ENCODE data around the gene KPNA6.

The KPNA6 gene

DNA sequence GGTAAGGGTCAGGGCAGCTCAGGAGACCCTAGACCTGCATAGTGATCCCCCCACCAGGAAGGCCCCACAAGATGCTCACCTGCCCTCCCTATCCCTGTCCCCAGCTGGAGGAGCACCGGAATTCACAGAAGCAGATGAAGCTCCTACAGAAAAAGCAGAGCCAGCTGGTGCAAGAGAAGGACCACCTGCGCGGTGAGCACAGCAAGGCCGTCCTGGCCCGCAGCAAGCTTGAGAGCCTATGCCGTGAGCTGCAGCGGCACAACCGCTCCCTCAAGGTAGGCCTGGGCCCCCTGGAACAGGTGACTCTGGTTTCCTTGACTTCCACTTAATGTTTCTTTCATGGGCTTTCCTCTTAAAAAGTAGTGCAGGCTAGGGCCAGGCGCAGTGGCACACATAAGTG lies 80.0 kb downstream of the KPNA6 start:
- DNase-seq (ENCODE audit: low spot score) = no peak

DNA sequence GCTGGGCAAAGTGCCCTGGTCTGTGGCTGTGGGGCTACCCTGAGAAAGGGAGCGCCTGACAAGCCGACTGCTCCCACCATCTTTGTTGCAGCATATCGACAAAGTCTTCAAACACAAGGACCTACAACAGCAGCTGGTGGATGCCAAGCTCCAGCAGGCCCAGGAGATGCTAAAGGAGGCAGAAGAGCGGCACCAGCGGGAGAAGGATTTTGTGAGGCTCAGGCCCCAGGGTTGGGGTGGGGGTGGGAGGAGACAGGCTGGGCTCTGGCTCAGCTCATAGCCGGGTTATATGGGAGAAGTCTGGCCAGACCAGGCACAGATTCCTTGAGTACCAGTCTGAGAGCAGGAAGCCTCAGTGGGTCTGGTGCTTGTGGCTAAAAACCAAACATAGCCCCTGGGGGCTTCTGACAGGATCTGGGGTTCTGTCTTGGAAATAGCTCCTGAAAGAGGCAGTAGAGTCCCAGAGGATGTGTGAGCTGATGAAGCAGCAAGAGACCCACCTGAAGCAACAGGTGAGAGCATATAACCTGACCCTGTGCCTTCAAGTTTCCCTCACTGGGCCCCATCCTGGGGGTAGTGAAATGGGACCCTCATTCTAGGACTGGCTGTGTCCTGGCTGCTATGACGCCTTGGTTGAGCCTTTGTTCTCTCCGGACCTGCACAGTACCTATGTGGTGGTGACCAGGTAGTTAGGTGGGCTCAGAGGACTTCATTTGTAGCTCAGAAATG lies 84.5 kb downstream of the KPNA6 start:
- DNase-seq (ENCODE audit: low spot score) = no peak

DNA sequence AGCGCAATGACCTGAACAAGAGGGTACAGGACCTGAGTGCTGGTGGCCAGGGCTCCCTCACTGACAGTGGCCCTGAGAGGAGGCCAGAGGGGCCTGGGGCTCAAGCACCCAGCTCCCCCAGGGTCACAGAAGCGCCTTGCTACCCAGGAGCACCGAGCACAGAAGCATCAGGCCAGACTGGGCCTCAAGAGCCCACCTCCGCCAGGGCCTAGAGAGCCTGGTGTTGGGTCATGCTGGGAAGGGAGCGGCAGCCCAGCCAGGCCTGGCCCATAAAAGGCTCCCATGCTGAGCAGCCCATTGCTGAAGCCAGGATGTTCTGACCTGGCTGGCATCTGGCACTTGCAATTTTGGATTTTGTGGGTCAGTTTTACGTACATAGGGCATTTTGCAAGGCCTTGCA lies 87.1 kb downstream of the KPNA6 start:
- no peak for DNase-seq (ENCODE audit: low spot score)

DNA sequence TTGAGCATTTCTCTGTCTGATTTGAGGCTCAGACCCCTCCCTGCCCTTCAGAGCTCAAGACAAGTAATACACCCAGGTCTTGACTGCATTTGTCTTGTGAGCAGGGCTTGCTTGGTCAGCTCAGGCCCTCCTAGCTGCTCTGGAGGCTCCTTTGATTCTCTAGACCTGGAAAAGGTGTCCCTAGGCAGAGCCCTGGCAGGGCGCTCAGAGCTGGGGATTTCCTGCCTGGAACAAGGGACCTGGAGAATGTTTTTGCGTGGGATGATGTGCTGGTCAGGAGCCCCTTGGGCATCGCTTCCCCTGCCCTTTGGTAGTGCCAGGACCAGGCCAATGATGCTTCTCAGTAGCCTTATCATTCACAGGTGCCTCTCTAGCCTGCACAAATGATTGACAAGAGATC lies 87.7 kb downstream of the KPNA6 start:
- no peak for DNase-seq (ENCODE audit: low spot score)

DNA sequence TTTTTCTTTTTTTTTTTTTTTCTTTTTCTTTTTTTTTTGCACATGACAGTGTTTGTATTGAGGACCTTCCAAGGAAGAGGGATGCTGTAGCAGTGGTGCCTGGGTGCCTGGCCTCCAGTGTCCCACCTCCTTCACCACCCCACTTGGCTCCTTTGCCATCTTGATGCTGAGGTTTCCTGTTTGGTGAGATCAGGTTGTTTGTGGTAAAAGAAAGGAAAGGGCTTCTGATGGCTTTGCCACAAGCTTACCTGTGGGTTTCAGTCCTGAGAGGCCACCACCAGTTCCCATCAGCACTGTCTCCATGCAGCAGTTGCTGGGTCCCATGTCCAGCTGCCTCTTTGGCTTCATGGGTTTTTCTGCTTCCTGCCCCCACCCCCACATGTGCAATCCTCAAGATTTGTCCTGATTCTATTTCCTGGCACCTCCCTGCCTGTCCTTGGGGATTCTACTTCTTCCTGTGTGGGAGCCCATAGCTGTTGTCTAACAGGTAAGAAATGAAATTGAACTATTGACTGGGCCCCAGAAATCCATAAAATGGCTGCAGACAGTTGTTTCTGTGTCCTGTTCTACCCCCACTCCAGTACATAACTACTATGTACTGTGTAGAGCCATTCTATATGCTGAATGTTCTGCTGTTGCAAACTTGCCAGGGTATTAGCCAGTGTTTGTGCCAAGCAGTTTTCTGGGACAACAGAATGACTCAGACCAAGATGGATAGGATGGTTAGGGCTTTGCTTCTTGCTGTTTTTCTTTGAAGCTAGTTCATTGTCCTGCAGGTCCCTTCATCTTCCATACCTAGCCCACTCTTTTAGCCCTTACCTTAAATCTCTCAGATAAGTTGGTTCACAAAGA lies 88.3 kb downstream of the KPNA6 start:
- no peak for DNase-seq (ENCODE audit: low spot score)

DNA sequence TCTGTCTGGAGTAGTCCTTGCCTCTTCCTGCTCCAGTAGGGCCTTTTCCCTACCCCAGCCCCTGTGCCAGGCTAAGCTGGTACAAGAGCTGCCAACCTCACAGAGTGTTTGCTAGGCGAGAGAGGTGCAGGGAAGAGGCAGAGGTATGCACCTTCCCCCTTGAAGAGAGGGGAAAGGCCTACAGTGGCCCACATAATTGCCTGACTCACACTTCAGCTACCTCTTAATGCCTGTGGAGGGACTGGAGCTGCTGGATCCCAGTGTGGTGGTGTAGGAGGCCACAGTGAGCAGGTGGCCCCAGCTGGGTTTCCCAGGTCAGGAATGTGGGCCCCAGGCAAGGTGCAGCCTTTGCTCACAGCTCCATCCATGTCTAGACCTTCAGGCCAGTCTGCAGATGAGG lies 89.2 kb downstream of the KPNA6 start:
- DNase-seq (ENCODE audit: low spot score) = no peak

DNA sequence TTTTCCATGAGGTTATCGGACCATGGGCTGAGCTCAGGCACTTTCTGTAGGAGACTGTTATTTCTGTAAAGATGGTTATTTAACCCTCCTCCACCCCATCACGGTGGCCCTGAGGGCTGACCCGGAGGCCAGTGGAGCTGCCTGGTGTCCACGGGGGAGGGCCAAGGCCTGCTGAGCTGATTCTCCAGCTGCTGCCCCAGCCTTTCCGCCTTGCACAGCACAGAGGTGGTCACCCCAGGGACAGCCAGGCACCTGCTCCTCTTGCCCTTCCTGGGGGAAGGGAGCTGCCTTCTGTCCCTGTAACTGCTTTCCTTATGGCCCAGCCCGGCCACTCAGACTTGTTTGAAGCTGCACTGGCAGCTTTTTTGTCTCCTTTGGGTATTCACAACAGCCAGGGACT lies 90.0 kb downstream of the KPNA6 start:
- DNase-seq (ENCODE audit: low spot score) = no peak

DNA sequence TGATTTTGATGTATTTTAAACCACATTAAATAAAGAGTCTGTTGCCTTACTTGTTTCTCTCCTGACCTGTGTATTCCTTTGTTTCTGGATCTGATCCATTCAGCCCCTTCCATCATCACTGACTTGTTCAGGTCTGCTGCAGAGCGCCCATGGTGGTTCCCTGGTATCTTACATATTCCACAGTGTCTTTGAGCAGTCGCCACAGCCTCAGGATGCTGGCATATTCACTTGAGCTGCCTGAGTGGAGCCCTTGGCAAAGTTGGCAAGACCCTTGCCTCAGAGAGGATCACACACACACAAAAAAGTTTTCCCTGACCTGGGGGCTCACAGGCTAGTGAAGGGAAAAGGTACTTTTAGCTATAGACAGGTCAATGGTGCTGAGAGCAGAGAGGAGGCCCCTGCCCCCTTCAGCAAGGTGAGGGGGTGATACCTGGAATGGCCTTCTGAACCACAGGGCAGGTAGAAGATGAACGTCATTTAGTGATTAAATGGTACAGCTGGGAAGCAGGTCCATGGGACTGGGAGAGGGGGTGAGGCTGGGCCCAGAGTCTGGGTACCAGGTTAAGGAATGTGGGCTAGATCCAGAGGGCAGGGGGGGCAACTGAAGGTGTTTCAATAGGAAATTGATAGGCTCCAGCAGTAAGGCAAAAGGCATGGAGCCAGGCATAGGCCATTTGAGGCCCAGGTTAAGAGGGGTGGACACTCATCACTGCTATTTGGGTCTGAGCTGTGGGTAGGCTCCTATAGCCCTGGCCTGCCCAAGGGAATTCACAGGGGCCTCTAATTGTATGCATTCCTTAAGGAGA lies 90.6 kb downstream of the KPNA6 start:
- no peak for DNase-seq (ENCODE audit: low spot score)

DNA sequence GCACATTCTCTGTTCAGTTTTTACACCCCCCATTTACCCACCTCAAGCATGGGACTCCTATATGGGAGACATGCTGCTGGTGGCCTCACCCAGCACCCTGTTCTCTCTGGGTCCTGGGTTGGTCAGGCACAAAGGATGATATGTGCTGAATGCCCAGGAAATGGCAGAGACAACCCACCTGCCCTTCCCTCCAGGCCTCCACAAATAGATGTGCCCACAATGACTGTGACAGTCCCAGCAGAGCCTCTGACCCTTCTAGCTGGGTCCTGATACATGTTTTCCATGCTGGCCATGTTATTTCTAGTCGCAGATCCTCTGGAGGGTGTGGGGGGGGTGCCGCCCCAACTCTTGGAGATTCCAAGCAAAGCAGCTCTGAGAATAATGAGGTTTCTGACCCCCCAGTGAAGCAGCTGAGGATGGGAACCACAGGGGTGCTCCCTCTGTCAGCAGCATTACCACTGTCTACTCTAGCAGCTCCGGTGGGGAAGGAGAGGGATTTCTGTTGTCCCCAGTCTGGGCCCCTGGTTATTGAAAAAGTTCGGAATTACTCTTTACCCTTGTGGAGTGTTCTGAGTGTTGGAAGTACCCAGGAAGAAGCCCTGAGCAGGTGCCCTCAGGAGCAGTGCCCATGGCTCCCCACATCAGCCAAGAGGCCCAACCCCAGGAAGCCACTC lies 91.3 kb downstream of the KPNA6 start:
- no peak for DNase-seq (ENCODE audit: low spot score)

DNA sequence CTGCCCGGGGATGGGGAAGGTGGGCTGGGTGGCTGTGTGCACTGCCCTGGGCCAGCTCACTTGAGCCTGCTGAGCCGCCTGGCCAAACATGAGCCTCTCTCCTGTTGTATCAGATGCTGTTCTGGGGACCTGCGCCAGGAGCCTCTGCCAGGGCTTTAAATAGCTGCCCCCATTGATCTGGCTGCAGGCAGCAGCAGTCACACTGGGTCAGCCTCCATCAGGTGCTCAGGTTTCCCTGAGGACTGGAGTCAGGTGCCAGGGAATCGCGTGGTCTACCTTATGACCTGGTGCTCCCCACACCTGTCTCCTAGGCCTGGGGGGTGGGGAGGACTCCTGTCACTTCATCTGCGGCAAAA lies 91.8 kb downstream of the KPNA6 start:
- DNase-seq (ENCODE audit: low spot score) = no peak

DNA sequence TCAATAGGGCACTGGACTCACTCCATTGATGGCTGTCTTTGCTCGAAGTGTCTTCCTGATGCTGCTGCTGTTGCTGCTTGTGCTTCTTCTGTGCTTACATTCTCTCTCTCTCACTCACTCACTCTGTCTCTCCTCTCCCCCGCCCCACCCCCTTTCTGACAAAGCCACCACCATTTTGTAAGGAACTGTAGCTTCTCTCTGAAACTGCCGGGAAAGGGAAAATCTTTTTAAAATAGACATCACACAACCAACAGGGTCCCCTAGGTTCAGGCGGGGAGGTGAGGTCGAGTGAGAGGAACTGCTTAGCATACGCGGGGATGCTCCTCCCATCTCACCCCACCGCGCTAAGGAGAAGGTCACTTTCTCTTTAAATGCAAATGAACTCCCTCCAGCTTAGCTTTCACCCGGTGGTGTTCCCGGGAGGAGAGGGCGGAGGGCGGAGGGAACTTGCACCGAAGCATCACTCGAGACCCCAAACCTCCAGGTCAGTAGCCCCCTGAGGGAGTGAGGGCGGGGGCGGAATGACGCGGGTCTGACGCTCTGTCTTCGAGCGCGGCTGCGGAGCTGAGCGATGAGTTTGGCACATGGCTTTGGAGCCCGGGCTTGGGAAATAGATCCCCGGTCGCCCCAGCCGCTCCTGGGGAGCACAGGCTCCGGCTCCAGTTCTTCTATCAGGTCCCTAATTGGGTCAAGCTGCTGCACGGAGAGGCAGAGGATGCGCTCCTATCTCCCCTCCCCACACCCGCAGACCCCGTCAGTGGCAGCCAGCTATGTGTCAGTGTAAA lies 92.6 kb downstream of the KPNA6 start, which contains the start of gene CCDC28B:
TSS of gene CCDC28B (plus strand) at position 370 of the 785 bp plus-strand sequence. CDS start 1,341 bp downstream, outside the sequence.
- peak; percentile 62 for DNase-seq (ENCODE audit: low spot score)

DNA sequence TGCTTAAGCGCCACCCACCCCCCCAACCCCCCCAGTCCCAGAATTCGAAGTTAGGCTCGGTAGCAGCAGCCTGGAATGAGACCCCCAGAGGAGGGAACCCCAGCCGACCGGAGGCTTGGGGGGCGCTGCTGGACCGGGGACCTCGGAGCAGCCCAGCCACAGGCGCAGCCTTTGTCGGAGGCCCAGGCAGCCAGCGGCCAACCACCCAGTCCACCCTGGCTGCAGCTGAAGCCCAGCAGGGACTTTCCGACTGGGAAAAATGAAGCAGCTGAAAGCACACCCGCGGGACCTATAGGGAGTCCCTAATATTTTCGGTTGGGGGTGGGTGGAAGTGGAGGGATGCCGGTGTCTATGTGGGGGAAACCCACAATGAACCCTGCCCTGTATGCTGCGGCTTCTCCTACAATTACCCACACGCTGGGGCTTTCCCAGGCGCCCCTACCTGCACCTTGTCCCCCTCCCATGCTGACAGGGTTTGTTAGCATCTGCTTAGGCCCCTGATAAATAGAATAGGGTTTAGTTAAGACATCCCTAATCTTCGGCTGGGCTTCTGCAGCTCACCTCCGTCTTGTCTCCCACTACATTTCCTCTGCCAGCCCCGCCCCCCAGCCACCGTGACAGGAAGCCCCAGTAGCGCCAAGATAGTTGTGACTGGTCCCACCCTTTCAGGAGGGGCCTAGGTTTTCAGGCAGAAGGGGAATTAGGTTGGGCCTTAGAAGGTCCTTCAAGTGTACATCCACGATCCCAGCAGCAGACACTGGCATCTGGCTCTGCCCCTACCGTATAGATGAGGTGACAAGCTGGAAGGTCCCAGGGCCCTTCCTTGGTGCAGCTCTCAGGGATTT lies 93.4 kb downstream of the KPNA6 start:
- no peak for DNase-seq (ENCODE audit: low spot score)

DNA sequence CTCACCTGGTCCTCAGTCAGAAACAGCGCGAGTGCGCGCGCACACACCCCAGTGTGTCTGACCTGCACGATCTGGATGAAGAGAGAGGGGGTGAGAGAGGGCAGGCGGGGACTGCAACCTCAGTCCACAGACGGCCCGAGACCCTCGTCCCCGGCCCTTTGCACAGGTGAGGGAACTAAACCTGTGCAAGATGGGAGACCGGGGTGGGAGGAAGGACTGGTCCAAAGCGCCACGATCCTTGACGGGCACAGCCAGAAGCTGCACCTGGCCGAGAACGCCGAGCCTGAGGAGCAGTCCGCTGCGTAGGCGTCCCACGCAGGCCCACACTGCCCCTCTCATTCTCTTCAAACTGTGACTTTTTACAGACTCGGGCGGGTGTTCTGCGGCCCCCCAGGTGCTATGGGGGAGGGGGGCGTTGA lies 97.1 kb downstream of the KPNA6 start:
- DNase-seq (ENCODE audit: low spot score) = no peak

DNA sequence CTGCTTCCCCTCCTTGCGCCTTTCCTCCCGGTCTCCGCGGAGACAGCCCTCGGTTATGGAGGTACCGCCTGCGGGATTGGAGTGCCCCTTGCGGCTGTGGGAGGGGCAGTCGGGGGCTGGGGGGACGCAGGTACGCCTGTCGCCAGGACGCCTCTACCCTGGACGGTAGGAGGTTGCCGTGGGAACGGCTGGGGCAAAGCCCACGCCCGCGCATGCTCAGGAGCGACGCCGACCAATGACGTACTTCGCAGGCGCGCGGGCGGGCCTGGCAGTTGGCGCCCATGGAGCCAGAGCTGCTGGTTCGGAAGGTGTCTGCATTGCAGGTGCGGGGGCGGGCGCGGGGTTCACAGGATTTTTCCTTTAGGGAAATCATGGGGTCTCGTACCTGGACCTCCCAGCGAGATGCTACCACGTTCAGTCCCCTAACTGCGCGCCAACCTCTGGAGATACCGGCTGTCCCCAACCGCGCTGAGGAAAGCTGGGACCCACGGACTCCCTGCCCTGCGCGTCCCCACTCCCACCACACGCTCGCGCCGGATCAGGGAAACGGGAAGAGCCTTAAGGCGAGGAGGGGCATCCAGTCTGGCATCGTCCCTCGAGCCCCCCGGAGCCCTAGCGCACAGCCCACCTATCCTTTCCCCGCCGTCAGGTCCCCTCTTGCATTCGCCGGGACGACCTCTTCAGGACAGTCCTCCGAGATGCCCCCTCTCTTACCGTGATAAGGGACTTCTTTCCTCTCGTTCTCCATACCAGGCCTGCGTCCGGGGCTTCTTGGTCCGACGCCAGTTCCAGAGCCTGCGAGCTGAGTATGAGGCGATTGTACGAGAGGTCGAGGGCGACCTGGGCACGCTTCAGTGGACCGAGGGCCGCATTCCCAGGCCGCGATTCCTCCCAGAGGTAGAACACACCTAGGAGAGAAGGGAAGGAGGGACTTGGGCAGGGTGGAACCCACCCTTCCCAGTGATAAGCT lies 97.8 kb downstream of the KPNA6 start, which contains the start of gene IQCC:
TSS of gene IQCC (plus strand) at position 271 of the 970 bp plus-strand sequence. CDS start at position 282, 11 bp downstream.
- peak; percentile 89 for DNase-seq (ENCODE audit: low spot score)

DNA sequence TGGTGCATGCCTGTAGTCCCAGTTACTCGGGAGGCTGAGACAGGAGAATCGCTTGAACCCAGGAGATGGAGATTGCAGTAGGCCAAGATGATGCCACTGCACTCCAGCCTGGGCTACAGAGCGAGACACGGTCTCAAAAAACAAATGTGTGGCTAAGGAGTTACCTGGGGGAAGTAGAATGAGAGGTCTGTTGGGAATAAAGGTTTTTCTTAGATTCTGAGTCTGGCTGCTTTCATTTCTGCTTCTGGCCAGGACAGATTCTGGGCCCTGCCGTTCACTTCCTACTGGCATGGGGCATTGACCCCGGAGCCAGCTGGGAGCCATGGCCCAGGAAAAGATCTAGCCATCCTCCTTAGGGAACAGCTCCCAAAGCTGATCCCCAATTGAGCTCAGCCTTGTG lies 100.6 kb downstream of the KPNA6 start:
- DNase-seq (ENCODE audit: low spot score) = no peak

DNA sequence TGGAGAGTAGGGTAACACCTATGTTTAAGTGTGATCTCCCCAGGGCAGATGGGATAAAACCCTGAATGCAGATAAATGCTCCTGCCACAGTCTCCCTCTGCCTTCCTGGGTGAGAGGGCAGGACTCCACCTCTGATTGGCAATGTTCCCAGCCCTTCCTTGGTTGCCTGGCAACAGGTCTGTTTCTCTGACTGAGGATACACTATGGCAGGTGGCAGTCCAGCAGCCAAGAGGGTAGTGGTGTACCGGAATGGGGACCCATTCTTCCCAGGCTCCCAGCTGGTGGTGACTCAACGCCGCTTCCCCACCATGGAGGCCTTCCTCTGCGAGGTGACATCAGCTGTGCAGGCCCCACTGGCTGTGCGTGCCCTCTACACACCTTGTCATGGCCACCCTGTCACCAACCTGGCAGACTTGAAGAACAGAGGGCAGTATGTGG lies 101.1 kb downstream of the KPNA6 start, which contains the start of gene DCDC2B:
TSS of gene DCDC2B (plus strand) at position 199 of the 438 bp plus-strand sequence. CDS start at position 204, 5 bp downstream.
- DNase-seq (ENCODE audit: low spot score) = no peak

DNA sequence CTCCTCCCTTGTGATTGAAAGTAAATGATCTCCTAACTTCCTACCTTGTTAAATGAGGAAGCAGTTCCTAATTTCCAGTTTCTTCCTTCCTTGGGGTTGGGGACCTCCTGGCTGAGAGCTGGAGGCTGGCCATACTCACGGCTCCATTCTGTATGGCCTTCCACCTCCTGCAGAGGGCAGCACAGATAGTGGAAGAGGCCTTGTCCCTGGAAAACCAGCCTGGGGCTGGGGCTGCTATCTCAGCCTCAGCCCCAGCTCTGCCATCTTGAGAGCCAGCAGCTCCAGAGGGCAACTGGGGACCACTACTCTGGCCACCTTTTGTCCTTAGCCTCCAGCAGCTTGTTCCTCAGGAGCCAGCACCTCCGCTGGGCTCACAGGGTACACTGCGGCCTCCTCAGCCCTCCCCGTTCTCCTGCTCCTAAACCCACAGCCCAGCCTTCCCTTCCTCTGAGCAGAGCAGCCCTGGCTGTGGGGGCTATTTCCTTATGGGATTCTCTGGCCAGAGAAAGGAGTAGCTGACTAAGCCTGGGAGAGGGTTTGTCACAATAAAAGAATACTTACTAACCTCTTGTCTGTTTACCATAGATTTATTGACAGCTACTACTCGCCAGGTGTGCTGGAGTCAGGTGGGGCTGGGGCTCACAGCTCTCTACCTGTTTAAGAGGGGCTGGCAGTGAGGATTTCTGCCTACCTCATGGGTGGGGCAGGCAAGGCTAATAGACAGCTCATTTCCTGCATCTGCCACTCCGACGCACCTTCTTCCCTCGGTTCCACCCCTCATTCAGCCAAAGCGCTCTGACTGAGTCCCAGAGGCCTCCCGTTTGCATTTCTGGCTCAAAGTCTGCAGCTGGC lies 108.0 kb downstream of the KPNA6 start:
- no peak for DNase-seq (ENCODE audit: low spot score)

DNA sequence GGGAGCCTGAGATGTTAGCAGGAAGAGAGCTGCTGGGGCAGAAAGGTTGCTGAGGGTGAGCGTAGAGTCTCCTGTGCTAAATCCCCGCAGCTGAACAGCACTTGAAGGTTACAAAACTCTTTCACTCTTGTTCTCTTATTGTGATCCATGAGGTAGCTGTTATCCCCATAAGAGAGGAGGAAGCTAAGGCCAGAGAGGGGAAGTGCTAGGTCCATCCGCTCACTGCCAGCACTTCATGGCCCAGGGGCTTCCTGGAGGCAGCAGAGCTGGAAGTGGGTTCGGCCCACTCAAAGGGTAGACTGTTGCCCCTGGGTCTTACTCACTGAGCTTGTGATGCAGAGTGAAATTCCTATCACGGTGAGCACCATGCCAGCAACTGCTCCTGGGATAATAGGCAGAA lies 108.7 kb downstream of the KPNA6 start:
- no peak for DNase-seq (ENCODE audit: low spot score)
